Keratinocyte (primary cell): ENCODE results near the gene LCN2. TPM values are rescaled to one million over a fixed set of nuclear protein-coding genes. Genes with fewer than 3 reads are reported as not detected.

ENCODE experiments used
- DNase-seq: peaks from one replicate; pipeline ENCODE4 v3.0.0-alpha.2; 2011; ENCODE audit warnings: low read depth, missing footprints, low spot score
- FAIRE-seq: peaks from 2 replicates; lab custom pipeline; 2011; peaks lifted over from hg19 to GRCh38; lab: Jason Lieb, UNC
- H2AFZ ChIP-seq: 2 replicates; pipeline ENCODE4 v1.6.0; 2012; ENCODE audit warnings: low read length, control low read depth, inconsistent platforms; ENCODE audit not compliant: control insufficient read depth
- H3K27ac ChIP-seq: 2 replicates; pipeline ENCODE4 v1.5.1; 2011; ENCODE audit warnings: low read length; ENCODE audit not compliant: control insufficient read depth, insufficient read depth
- H3K27me3 ChIP-seq: 3 replicates; pipeline ENCODE4 v1.6.0; 2011; ENCODE audit warnings: low read length; ENCODE audit not compliant: control insufficient read depth, insufficient read depth; ENCODE audit errors: extremely low read depth
- H3K36me3 ChIP-seq, 2 experiments: 2 replicates in 1 of 2; 3 replicates in 1 of 2; pipeline ENCODE4 v1.5.1; 2011; ENCODE audit warnings: low read length in 2 of 2, mild to moderate bottlenecking in 1 of 2; ENCODE audit not compliant: control insufficient read depth in 2 of 2, insufficient read depth in 2 of 2; ENCODE audit errors: extremely low read depth in 1 of 2
- H3K4me1 ChIP-seq: 3 replicates; pipeline ENCODE4 v1.5.1; 2011; ENCODE audit warnings: low read length; ENCODE audit not compliant: control insufficient read depth, insufficient read depth; ENCODE audit errors: extremely low read depth
- H3K4me2 ChIP-seq: 3 replicates; pipeline ENCODE4 v1.6.0; 2011; ENCODE audit warnings: low read depth, low read length; ENCODE audit not compliant: control insufficient read depth, insufficient read depth; ENCODE audit errors: extremely low read depth
- H3K4me3 ChIP-seq, 3 experiments: fragments of 200-600 bp in 1 of 3; sonication (generic) in 1 of 3; 2 replicates in 2 of 3; 3 replicates in 1 of 3; pipeline ENCODE4 v1.5.1; 2011 to 2016; ENCODE audit warnings: low read length in 3 of 3, mild to moderate bottlenecking in 3 of 3, control low read depth in 2 of 3, inconsistent platforms in 1 of 3, low read depth in 1 of 3, mixed read lengths in 1 of 3, mixed run types in 1 of 3, moderate library complexity in 1 of 3; ENCODE audit not compliant: control insufficient read depth in 2 of 3, insufficient read depth in 2 of 3; ENCODE audit errors: extremely low read depth in 1 of 3
- H3K79me2 ChIP-seq: 2 replicates; pipeline ENCODE4 v1.6.0; 2012; ENCODE audit warnings: low read length; ENCODE audit not compliant: control insufficient read depth, insufficient read depth
- H3K9ac ChIP-seq: 3 replicates; pipeline ENCODE4 v1.6.0; 2011; ENCODE audit warnings: low read length; ENCODE audit not compliant: control insufficient read depth, insufficient read depth; ENCODE audit errors: extremely low read depth
- H3K9me1 ChIP-seq: 3 replicates; pipeline ENCODE4 v1.6.0; 2011; ENCODE audit warnings: low read length; ENCODE audit not compliant: control insufficient read depth, insufficient read depth; ENCODE audit errors: extremely low read depth
- H3K9me3 ChIP-seq: 2 replicates; pipeline ENCODE4 v1.5.1; 2012; ENCODE audit warnings: low read depth, low read length; ENCODE audit not compliant: control insufficient read depth
- H4K20me1 ChIP-seq: 3 replicates; pipeline ENCODE4 v1.6.0; 2011; ENCODE audit warnings: low read length; ENCODE audit not compliant: control insufficient read depth, insufficient read depth; ENCODE audit errors: extremely low read depth
- EZH2 ChIP-seq: IDR thresholded peaks from one replicate; pipeline ENCODE4 v1.6.1; 2012; ENCODE audit warnings: inconsistent platforms, mild to moderate bottlenecking, low read length, moderate library complexity
- dilution Hi-C: fragments of 300-500 bp; cut with MboI; formaldehyde crosslinking; loops from one replicate; pipeline ENCODE4 v1.7.0; 2020; ENCODE audit warnings: low sequenced_read_pairs; ENCODE audit not compliant: extremely low pct_ligation_motif_present
- polyA plus RNA-seq, 5 experiments: library from polyadenylated mRNA; depleted of rRNA in 3 of 5; stranded (reverse) in 3 of 5; stranded (forward) in 1 of 5; unstranded in 1 of 5; fragments of >200 nt; gene quantifications; 1 replicate in 1 of 5; 2 replicates in 3 of 5; 3 replicates in 1 of 5; pipeline versions ENCODE4 v1.2.1 to v1.2.3, GENCODE V29; 2011 to 2012; ENCODE audit warnings: missing spikeins in 2 of 5, low read depth in 1 of 5, low replicate concordance in 1 of 5
- TF ChIP-seq, protein P1 (sequence below), 3 experiments: IDR thresholded peaks in 1 of 3; conservative IDR thresholded peaks in 1 of 3; optimal IDR thresholded peaks in 1 of 3; 2 replicates in 2 of 3; 3 replicates in 1 of 3; pipeline versions ENCODE3 to v1.5.1; 2011; ENCODE audit warnings: low read length in 3 of 3, mild to moderate bottlenecking in 3 of 3, moderate library complexity in 2 of 3, control low read depth in 1 of 3, inconsistent platforms in 1 of 3; ENCODE audit not compliant: insufficient read depth in 2 of 3; ENCODE audit errors: extremely low read depth in 1 of 3

The LCN2 gene
- polyA plus RNA-seq, 1 donor (not counting 4 experiments of a cell fraction or from before 2014, with no cell fraction given), result 28.9 TPM

DNA sequence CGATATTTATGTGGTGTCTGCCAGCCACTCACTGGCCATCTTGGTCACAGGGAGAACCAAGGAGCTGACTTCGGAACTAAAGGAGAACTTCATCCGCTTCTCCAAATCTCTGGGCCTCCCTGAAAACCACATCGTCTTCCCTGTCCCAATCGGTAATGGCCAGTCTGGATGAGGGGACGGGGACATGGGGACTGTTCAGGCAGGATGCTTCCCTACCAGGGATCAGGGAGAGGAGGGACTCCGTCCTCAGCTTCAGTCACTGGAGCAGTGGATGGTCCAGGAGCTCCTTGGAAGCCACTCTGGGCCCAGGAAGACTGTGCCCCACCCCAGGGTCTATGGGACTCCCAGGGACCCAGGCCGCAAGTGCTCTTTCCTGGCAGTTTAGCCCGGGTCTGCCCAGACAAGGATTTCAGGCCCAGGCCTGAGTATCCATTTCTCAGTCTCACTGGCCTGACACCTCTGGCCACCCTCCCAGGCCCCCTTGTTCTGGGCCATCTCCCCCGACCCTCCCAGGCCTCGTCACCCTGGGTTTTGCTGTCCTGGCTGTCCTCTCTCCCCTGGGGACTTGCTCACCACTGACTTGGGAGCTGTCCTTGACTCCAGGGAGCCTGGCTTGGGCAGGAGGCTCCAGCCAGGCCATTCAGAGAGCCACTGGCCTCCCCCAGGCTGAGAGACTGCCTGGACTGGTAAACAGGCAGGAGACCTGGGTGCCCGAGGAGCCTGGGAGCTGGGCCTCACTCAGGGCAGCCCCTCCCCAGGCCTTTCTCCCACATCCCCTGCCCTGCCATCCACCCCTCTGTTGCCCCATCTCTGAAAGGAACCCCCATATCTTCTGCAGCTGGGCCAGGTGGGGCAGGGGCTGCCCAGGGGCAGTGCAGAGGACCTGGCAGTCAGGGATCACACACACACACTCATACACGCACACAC, 3.1 kb downstream of the LCN2 start:
- FAIRE-seq (no peak), DNase-seq (no peak)
- Histone ChIP-seq H3K27ac (no peak overlapping the region), H3K9ac (no peak overlapping the region), H3K79me2 (no peaks in the 10 kb centered on the region), H3K4me1 (peaks cover 24% of the 10 kb centered on the region), H2AFZ (no peak overlapping the region), H3K9me1 (no peaks in the 10 kb centered on the region), H4K20me1 (no peaks in the 10 kb centered on the region), H3K9me3 (no peaks in the 10 kb centered on the region), H3K4me2 (no peak overlapping the region), H3K4me3 (no peak overlapping the region), H3K36me3 (no peaks in the 10 kb centered on the region), H3K27me3 (no peaks in the 10 kb centered on the region)
- dilution Hi-C loops, result no loop called here
- TF ChIP-seq EZH2, result no peak
- TF ChIP-seq, protein P1, sequence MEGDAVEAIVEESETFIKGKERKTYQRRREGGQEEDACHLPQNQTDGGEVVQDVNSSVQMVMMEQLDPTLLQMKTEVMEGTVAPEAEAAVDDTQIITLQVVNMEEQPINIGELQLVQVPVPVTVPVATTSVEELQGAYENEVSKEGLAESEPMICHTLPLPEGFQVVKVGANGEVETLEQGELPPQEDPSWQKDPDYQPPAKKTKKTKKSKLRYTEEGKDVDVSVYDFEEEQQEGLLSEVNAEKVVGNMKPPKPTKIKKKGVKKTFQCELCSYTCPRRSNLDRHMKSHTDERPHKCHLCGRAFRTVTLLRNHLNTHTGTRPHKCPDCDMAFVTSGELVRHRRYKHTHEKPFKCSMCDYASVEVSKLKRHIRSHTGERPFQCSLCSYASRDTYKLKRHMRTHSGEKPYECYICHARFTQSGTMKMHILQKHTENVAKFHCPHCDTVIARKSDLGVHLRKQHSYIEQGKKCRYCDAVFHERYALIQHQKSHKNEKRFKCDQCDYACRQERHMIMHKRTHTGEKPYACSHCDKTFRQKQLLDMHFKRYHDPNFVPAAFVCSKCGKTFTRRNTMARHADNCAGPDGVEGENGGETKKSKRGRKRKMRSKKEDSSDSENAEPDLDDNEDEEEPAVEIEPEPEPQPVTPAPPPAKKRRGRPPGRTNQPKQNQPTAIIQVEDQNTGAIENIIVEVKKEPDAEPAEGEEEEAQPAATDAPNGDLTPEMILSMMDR (optimal IDR thresholded peaks at IDR 0.05 in 1 of 3, IDR thresholded peaks at IDR 0.05 in 1 of 3, conservative IDR thresholded peaks at IDR 0.05 in 1 of 3; ENCODE audit: extremely low read depth in 1 of 3, insufficient read depth in 2 of 3, low read length in 3 of 3), result no peak

DNA sequence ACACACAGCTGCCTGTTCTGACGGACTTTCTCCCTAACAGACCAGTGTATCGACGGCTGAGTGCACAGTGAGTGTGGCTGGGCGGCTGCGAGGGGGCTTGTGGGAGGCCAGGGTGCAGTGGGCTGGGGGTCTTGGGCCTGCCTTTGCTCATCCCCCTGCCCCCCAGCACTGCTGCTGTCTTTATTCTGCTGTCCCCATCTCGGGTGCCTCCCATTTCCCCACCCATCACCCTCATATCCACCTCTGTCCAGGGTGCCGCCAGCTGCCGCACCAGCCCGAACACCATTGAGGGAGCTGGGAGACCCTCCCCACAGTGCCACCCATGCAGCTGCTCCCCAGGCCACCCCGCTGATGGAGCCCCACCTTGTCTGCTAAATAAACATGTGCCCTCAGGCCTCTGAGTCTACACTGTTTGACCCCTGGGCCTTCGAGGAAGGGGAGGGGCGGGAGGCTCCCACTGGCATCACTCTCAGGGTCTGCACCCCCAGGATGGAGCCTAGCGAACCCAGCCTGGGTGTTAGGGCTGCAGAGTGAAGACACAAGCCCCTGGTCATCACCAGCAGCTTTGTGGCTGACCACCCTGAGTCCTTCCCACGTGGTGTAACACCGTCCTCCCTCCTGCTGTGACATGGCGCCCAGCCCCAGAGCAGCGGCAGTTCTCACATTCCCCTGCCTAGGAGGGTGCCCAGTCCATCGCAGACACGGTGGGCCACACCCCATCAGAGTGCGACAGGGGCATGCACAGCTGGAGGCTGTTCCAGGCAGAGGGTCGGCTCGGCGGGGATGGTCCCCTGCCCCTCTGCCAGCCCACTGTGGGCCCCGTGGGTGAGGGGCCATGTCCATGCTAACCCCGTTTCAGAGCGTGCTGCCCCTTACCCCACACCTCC, 4.0 kb downstream of the LCN2 start:
- Histone ChIP-seq H3K27me3 (no peaks in the 10 kb centered on the region), H3K4me1 (peaks cover 22% of the 10 kb centered on the region), H3K9me3 (no peaks in the 10 kb centered on the region), H3K4me3 (no peak overlapping the region), H3K4me2 (no peak overlapping the region), H3K9me1 (no peaks in the 10 kb centered on the region), H3K27ac (no peak overlapping the region), H3K9ac (no peak overlapping the region), H4K20me1 (no peaks in the 10 kb centered on the region), H3K36me3 (no peaks in the 10 kb centered on the region), H2AFZ (no peak overlapping the region), H3K79me2 (no peaks in the 10 kb centered on the region)
- FAIRE-seq, result no peak
- dilution Hi-C loops, result no loop called here
- TF ChIP-seq EZH2, result no peak
- TF ChIP-seq, protein P1 (optimal IDR thresholded peaks at IDR 0.05 in 1 of 3, IDR thresholded peaks at IDR 0.05 in 1 of 3, conservative IDR thresholded peaks at IDR 0.05 in 1 of 3; ENCODE audit: extremely low read depth in 1 of 3, insufficient read depth in 2 of 3, low read length in 3 of 3), result no peak
- DNase-seq, result no peak
